ENCODE data around the gene ATOH8.
A peak's percentile ranks its signal among the peaks of the same experiment; 100 is the strongest.

ATOH8 gene

DNA sequence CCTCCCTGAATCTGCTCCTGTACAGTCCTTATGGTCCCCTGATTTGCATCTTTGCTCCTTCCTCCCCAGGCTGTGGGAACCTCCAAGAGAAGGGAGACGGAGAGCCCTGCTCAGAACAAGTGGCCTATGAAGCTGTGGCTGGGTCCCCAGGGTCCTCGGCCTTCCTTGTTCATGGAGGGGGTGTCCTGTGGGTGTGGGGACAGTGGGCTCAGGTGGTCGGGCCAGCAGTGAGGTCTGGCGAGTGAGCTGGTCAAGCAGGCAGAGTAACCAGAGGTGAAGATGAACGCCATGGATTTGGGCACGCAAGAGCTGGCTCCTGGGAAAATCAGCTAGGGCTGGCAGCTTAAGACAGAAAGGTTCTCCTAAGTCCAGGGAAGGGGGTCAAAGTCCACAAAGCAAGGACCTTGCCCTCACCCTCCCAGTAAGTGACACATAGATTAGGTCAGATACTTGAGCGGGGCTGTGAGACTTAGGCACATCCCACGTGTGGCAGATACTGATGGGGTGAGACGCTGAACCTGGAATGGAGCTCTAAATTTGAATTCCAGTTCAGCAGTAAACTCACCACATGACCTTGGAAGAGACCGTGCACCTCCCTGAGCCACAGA, 34.8 kb upstream of the ATOH8 start:
- DNase-seq = peak; percentile 25

DNA sequence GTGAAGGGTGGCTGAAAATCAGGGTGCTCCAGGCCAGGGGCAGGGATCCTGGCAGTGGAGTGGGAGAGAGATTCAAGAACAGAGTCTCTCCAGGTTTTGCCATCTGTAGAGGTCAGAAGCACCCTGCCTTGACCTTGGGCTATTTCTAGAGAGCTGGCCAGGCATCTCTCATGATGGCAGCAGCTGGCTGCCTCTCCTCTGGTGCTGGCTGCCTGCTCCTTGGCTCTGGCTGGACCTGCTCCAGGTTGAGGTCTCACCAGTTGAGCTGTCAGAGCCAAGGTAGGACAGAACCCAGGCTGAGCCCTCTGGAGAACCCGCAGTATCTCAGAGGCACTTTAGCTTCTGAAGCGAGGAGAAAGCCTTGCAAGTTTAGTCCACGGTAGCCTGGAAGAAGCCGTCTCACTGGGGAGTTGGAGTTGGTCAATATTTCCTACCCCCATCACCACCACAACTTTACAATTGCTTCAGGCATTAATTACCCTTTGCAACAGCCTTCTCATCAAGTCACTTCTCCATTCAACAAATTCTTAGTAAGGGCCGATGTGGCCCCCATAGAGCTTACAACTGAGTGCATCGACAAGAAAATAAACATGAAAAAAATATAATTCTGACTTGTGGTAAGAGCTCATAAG, 34.1 kb upstream of the ATOH8 start:
- DNase-seq = peak; percentile 25

DNA sequence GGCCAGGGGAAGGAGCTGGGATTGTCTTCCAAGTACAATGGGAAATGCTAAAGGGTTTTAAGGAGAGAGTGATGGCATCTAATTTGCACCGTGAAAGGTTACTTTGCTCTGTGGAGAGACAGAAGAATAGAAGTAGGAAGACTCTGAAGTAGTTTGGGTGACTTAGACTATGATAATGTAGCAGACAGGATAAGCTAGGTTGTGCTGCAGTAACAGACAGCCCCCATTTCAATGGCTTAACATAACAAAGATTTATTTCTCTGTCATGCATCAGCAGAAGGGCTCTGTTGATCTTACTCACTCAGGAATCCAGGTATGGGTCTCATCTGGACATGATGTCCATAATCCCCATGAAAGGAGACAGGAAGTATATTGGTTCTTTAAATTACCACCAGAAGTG, 33.3 kb upstream of the ATOH8 start:
- no peak for DNase-seq

DNA sequence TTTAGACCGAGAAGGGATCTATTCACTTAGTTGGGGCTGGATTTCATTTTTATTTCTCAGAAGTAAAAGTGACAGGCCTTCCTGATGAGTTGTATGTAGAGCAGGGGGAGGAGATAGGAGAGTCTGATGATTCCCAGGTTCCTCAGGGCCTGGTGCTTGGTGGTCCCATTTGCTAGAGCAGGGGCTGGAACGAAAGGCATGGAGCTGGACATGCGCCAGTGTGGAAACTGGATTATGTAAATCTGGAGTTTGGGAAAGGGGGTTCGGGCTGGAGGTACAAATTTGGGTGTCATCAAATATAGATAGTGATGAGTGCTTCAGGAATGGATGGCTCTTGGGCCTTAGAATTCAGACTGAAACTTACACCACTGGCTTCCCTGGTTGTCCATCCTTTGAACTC, 32.1 kb upstream of the ATOH8 start:
- DNase-seq = peak; percentile 22

DNA sequence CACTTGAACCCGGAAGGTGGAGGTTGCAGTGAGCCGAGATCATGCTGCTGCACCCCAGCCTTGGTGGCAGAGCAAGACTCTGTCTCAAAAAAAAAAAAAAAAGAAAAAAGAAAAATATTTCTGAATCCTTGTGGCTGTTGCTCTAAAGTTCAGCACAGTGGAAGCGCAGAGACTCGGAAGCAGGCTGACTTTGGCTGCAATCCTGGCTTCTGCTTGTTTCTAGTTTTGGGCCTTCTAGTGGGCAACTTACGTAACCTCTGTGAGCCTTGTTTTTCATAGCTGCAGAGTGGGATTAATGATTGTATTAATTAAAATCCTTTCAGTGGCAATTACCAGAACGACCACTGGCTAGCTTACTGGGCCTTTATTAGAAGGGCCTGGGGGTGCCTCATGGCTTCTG, 31.3 kb upstream of the ATOH8 start:
- DNase-seq = no peak

DNA sequence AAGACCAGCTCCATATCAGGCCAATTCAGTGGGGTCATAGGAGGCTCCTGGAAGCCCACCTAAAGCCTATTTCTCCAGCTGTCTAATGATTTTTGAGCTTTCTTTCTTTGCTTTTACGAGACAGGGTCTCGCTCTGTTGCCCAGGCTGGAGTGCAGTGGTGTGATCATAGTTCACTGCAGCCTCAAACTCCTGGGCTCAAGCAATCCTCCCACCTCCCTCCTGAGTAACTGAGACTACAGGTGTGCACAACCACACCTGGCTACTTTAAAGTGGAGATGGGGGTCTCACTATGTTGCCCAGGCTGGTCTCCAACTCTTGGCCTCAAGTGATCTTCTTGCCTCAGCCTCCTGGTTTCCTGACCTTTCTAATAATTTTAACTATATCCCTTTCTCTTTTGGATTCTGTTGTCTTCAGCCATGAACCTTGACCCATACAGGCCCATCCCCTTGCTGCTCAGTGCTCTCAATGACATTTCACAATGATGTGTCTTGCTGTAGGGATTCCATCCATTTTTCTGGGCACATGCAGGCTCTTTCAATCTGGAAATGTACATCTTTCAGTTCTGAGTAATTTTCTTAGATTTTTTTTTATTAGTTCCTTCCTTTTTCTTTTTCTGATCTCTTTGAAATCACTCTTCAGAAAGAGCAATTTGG, 30.0 kb upstream of the ATOH8 start:
- DNase-seq = no peak

DNA sequence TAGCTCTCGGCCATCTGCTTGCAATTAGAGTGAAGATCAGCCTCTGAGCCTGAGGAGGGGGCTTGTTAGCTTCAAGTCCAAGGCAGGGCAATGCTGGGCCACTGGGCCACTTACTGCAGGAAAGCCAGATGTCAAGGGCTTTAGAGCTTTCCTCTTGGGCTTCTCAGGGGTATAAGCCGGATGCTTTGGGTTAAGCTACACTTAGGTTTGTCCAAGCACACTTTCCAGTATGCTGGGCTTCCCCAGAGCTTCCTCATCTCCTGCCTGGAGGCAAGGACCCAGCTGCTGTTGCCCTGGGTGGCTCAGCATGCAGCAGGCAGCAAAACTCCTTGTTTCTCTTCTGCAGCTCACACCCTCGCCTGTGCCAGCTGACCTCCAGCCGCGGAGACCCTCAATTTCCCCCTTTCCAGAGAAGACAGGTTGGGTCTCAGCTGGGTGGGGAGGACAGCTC, 29.0 kb upstream of the ATOH8 start:
- DNase-seq = no peak

DNA sequence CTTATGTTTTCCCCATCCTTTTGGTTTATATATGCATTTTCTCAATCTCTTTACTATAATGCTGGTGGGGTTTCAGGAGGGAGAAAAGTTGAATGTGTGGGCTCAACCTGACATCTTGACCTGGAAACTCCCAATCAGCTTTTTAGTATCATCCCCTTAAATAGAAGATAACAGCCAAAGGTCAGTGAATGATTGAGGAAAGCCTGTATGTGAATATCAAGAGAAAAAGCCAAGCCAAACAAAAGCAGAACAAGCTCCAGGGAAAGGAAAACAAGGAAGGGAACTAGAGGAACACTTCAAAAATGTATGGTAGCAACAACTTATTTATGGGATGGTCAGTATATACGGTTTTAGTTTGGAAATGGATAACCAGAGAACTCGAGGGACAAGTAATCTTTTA, 28.3 kb upstream of the ATOH8 start:
- no peak for DNase-seq

DNA sequence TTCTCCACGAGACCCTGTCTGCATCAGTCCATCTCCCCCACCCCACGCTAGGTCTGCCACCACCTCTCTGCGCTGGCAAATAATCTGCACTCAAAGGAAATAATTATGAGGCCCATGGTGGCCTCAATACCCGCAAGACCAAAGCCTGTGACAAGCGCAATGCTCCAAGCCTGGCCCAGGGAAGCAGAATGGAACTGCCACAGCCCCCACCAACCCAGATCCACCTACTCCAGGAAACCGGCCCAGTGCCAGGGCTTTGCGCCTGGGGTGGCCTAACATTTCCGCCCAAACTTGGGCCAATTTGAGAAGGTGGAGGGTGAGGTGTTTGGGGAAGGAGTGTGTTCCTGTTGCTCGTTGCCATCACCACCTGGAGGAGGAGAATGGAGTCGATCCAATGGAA, 26.0 kb upstream of the ATOH8 start:
- peak; percentile 35 for DNase-seq

DNA sequence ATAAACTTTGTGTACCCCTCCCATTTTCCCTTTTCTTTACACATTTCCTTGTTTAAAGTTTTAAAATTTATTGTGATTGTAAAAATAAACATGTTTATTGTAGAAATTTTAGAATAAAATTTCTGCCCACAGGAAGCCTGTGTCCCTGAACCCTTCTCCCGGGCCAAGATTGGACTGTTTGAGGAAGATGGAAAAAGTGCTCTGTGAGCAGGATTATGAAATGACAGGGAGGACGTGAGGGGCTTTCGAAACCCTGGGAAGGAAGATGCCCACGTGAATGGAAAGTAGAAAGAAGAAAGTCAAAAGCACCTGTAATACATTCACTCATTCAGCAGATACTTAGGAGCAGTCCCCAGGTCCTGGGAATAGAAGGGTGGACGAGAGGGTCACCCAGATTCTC, 25.4 kb upstream of the ATOH8 start:
- no peak for DNase-seq

DNA sequence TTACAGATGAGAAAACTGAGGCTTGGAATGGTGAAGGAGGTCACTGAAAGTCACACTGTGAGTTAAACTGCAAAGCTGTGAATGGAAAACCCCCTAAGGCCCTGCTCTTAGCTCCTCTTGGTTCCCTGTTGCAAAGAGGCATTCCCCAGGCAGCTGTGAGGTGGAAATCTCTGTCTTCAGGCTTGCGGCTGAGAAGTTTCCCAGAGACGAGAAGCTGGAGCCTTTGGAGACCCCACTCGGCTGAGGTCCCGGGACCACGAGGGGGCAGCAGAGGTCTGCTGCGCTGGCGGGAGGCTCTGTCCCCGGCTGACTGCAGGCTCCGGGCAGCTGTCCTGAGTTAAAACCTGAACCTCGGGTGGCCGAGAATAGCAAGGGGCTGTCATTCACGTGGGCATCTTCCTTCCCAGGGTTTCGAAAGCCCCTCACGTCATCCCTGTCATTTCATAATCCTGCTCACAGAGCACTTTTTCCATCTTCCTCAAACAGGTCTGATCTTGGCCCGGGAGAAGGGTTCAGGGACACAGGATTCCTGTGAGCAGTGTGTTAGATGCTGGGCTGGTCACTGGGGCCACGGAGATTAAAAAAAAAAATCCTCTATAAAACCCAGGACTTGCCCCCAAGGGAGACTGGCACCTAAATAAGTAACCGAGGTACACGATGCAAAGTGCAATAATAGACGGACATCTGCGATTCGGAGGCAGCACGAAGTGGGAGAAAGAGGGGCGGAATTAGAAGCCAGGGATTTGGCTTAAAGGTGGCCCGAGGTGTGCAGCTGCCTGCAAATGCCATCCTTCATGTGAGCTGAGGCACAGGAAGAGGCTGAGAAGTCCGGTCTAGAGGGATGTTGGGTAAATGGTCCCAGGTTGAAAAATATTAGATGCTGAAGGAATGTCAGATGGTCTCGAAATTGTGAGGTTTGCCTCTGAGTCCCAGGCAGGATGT, 24.6 kb upstream of the ATOH8 start:
- peak; percentile 95 for DNase-seq

DNA sequence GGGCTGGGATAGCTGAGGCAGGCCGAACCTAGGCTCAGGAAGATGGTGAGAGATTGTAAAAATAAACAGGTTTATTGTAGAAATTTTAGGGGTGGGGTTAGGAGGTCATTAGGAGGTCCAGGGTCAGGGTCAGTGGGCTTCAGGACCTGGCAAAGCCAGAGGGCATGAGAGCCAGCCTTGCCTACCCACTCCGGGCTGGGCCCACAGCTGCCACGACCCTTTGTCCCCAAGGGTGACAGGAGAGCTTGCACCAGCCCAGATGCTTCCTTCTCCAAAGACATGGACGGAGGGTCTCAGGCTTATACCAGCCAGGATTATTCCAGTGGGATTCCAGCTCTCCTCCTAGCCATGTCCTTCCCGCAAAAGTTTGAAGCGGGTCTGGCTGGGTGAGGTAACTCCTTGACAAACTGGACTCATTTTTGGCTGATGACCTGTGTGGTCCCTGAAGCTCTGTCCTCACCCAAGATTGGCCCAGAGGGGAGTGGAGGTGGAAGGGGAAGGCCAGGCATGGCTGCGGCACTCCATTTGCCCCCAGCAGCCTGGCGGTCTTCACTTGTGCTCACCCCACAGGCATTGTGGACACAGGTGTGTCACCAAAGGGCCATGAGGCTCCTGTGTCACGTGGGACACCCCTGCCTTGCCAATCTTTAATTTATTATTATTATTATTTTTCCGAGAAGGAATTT, 23.8 kb upstream of the ATOH8 start:
- no peak for DNase-seq

DNA sequence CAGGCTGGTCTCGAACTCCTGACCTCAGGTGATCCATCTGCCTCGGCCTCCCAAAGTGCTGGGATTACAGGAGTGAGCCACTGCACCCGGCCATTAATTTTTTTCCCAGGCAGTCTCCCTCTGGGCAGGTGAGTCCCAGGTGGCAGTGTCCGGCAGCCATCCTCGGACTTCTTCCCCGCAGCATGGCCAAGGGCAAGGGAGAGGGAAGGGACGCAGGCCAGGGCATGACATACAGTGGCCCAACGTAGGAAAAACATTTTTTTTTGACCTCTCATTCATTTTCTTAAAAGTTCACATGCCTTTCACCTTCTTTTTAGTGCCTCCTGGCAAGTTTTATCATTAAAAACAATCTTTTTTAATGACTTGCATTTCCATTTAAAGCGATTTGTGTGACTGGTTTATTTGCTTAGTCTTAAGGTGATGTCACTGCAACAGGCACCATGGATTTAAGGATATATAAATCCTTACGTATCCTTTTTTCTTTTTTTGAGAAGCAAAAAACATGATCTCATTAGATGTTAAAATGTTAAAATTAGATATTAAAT, 23.0 kb upstream of the ATOH8 start:
- no peak for DNase-seq

DNA sequence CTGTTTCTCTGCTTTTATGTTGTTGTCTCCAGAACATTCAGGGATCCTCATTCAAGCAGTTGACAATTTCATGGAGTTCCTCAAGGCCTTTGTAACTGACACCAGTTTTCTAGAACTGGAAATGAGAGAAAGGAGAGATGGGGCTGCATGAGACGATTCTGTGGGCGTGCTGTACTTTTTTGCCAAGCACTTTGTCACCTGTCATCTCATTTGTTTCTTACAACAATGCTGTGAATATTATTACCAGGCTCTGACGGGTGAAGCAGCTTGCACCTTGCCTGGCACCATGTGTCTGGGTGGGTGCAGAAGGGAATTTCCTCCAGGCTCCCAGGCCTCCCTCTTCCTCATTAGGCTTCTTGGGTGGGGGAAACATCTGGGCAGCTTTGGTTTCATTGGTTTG, 22.2 kb upstream of the ATOH8 start:
- no peak for DNase-seq

DNA sequence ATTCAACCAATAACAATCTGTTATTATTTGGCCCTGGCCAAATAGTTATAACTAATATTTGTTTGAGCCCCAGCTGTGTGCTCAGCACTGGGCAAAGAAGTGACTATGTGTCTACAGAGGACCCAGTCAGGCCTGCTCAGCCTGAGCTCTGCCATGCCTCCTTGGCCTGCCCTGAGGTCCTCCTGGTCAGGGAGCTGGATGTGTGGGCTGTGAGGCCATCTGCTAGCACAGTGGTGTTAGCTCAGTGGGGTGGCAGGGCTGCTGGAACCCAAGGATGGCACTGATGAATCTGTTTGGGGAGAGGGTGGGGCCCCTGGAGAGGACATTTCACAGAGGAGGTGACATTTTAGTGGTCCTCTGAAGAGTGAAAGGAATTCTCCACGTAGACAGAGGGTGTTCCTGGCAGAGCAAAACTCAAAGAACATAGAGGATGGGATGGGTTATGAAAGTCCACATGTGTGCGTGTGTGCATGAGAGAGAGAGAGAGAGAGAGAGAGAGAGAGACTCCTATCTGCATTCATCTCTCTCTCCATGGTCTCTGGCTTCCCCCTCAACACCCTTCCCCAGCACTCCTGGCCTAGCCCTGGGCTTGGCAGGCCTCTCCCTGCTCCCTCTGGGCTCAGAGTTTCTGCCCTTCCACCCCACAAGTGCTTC, 21.2 kb upstream of the ATOH8 start:
- no peak for DNase-seq

DNA sequence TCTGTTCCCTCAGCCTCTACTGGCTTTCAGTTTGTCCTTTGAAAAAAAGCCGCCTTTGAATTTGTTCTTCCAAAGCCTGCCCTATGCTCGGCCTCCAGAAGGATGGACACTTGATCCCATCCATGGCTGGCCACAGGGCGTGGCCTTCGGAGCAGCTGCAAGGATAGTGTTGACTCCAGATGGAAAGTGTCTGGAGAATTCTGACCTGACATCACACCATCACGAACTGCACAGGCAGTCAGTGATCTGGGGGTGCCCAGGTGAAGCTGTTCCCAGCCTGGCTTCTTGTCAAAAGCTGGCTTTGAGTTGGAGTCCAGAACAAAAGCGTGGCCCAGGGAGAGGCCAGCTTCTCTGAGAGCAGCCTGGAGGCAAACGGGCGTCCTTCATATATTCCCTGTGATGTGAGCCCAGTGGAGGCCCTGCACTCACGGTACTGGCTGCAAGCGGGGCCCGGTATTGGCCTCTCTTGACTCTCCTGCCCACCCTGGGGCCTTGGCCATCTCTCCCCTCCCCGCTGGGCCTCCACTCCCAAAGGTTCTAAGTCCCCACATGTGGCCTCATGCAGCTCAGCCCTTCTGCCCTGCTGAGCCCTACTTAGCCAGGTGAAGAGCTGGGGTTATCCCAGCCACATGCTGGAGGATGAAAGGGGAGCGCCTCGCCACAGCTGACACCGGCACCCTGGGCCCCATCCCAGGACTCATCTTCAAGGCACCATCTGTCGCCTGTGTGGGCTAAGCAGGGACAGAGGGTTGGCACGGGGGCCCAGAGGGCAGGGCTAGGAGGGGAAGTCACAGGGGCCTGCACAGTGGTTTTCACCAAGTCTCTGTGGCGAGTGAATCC, 20.4 kb upstream of the ATOH8 start:
- no peak for DNase-seq

DNA sequence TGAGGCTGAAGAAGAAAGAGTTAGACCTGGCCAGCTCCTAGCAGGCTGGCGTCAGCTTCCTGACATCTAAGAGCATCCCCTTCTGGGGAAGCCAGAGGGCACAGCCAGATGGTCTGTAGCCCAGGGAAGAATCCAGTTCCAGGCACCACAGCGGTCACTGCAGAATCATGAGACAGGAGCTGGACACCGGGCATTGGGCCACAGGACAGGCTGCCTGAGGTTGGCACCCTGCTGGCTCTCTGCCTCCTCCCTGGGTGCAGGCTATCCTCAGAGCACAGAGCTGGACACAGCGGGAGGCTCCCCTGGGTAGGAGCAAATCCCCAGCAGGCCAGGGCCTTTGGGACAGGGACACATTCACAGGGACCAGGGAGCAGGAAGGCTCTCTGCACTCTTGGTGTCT, 19.8 kb upstream of the ATOH8 start:
- DNase-seq = no peak

DNA sequence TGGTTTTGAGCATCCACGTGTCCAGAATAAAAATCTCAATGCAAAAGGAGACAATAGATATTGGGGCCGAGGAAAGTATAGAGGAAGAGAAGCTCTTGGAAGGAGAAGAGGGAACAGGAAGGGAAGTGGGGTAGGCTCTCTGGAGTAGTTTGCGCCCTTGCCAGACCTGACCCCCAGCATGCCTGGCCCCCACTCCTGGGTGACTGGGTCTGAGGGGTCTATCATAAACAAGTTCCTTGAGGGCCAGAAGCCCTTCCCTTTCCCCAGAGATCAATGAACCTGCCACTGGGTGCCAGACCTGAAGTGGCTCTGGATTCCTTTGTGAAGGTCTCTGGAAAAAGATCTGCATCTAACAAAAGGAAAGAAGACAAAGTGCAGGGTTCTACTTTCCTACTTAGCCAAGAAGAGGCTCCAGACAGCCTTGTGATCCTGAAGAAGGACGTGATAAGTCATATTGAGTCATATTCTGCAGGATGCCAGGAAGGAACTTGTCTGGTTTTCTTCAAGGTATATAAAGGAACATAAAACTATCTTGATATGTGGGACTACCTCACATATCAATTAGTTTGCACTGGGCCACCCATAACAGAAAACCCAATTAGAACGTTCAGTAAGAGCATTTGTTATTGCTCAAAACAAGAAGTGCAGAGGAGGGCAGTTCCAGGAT, 18.7 kb upstream of the ATOH8 start:
- DNase-seq = no peak

DNA sequence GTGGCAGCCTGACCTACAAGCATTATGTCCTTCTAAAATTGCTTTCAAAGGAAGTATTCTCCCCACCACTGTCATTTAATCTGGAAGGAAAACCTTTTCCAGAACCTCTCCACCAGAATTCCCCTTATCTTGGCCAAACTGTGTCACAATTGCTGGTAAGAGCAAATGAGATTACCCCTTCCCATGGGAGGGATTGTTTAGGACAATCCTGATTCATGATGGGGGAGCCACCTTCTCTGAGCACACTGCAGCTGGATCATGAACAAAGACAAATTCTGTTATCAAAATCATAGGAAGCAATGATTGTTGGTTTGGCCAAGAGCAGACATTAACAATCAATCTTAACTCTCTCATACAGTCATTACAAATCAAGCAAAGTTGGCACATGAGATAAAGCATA, 18.1 kb upstream of the ATOH8 start:
- no peak for DNase-seq
